GM12878 (cell line): Measurements from ENCODE around the gene DNAJC6. TPM values are rescaled to one million over a fixed set of nuclear protein-coding genes. Genes with fewer than 3 reads are reported as not detected.

Experiments used
- ATAC-seq: fragments of 200-7000 bp; cut with Tn5 transposase; 3 replicates; pipeline ENCODE4 v1.9.1; 2020; ENCODE audit warnings: mild to moderate bottlenecking, moderate library complexity
- BruUV-seq: library from RNA; stranded (reverse); fragments of 400-500 nt; replicated peaks from 2 replicates; lab custom pipeline; 2021; lab: Mats Ljungman, UMichigan
- CTCF ChIA-PET: fragments of 300-600 bp; sonication (Branson Sonifier 250); formaldehyde crosslinking; extraction: SDS; loops from one replicate; lab custom pipeline; 2021; ENCODE audit warnings: inconsistent platforms; lab: Yijun Ruan, JAX
- POLR2A ChIA-PET: fragments of 350-600 bp; formaldehyde crosslinking; extraction: SDS; loops from one replicate; lab custom pipeline; 2021; ENCODE audit warnings: inconsistent platforms; lab: Charles Lee
- RAD21 ChIA-PET: fragments of 300-600 bp; sonication (Branson Sonifier 250); formaldehyde crosslinking; loops from one replicate; lab custom pipeline; 2023; ENCODE audit warnings: antibody characterized with exemption; ENCODE audit not compliant: unreplicated experiment; lab: Charles Lee
- SMC1A ChIA-PET: fragments of 300-600 bp; sonication (Branson Sonifier 250); formaldehyde crosslinking; loops from one replicate; lab custom pipeline; 2023; ENCODE audit not compliant: unreplicated experiment, uncharacterized antibody; lab: Charles Lee
- DNase-seq: peaks from one replicate; pipeline ENCODE4 v3.0.0-alpha.2; 2011; ENCODE audit warnings: low read depth, low spot score
- FAIRE-seq: peaks from 3 replicates; lab custom pipeline; 2011; peaks lifted over from hg19 to GRCh38; lab: Jason Lieb, UNC
- H2AFZ ChIP-seq: 2 replicates; pipeline ENCODE4 v1.6.0; 2011; ENCODE audit warnings: low read depth, low read length, control low read depth; ENCODE audit not compliant: control insufficient read depth
- H3K27ac ChIP-seq: 2 replicates; pipeline ENCODE4 v1.5.1; 2011; ENCODE audit warnings: control low read depth; ENCODE audit not compliant: control insufficient read depth, insufficient read depth
- H3K27me3 ChIP-seq, 2 experiments: replicated peaks in 1 of 2; 2 replicates each; pipeline versions ENCODE4 v1.6.0 to v1.6.1; 2011; ENCODE audit warnings: low read length in 1 of 2; ENCODE audit not compliant: control insufficient read depth in 2 of 2, insufficient read depth in 2 of 2
- H3K36me3 ChIP-seq, 2 experiments: 2 replicates each; pipeline ENCODE4 v1.5.1; 2011; ENCODE audit warnings: low read length in 1 of 2; ENCODE audit not compliant: control insufficient read depth in 2 of 2, insufficient read depth in 2 of 2
- H3K4me1 ChIP-seq: 2 replicates; pipeline ENCODE4 v1.6.1; 2011; ENCODE audit warnings: mild to moderate bottlenecking, low read length, moderate library complexity, mixed read lengths; ENCODE audit not compliant: control insufficient read depth, insufficient read depth
- H3K4me2 ChIP-seq: 2 replicates; pipeline ENCODE4 v1.6.0; 2011; ENCODE audit warnings: control low read depth; ENCODE audit not compliant: control insufficient read depth, insufficient read depth
- H3K4me3 ChIP-seq: fragments of 200-600 bp; sonication (generic); 2 replicates; pipeline ENCODE4 v1.5.1; 2016
- H3K79me2 ChIP-seq: 2 replicates; pipeline ENCODE4 v1.6.0; 2011; ENCODE audit warnings: low read length; ENCODE audit not compliant: control insufficient read depth, insufficient read depth
- H3K9ac ChIP-seq: 2 replicates; pipeline ENCODE4 v1.8.0; 2011; ENCODE audit warnings: low read length, control low read depth, mixed read lengths; ENCODE audit not compliant: control insufficient read depth, insufficient read depth
- H3K9me3 ChIP-seq: replicated peaks from 3 replicates; pipeline ENCODE4 v1.5.1; 2011; ENCODE audit warnings: mild to moderate bottlenecking, low read length; ENCODE audit not compliant: control insufficient read depth, insufficient read depth
- H4K20me1 ChIP-seq: 2 replicates; pipeline ENCODE4 v1.6.0; 2011; ENCODE audit not compliant: control insufficient read depth, insufficient read depth
- CBX5 ChIP-seq: sonication (generic); IDR thresholded peaks from 2 replicates; pipeline ENCODE4 v1.6.1; 2016; ENCODE audit warnings: low read depth, moderate library complexity, mild to moderate bottlenecking, inconsistent platforms
- HCFC1 ChIP-seq: fragments of 150-350 bp; IDR thresholded peaks from 2 replicates; pipeline ENCODE4 v1.6.1; 2014; ENCODE audit warnings: low read length
- RAD51 ChIP-seq: fragments of 450-650 bp; IDR thresholded peaks from 2 replicates; pipeline ENCODE4 v1.6.1; 2016; ENCODE audit warnings: moderate library complexity, mild to moderate bottlenecking, inconsistent platforms
- TCF12 ChIP-seq: IDR thresholded peaks from 2 replicates; pipeline ENCODE4 v1.6.1; 2011; ENCODE audit warnings: low read depth, mild to moderate bottlenecking, low read length
- ZNF384 ChIP-seq: IDR thresholded peaks from 2 replicates; pipeline ENCODE4 v1.6.1; 2012; ENCODE audit warnings: low read depth, mild to moderate bottlenecking, low read length, improper control_type of control experiment, borderline replicate concordance
- WGBS: methylation state at CpG from one replicate; pipeline ENCODE4 v1.1.6; 2016; ENCODE audit warnings: low lambda C conversion rate; ENCODE audit not compliant: insufficient replicate concordance, insufficient coverage; ENCODE audit errors: missing lambda C conversion rate; 5-methylcytosine and 5-hydroxymethylcytosine counted together
- in situ Hi-C: fragments of 300-500 bp; cut with MboI; formaldehyde crosslinking; loops from 9 replicates; pipeline ENCODE4 v1.14.3; 2018; ENCODE audit warnings: mixed read lengths
- intact Hi-C: fragments of 100-400 bp; cut with micrococcal nuclease; formaldehyde crosslinking; loops from one replicate; pipeline ENCODE4 v1.14.2; 2022; ENCODE audit not compliant: unreplicated experiment
- polyA plus RNA-seq, 11 experiments: library from polyadenylated mRNA; depleted of rRNA in 4 of 11; unstranded in 6 of 11; stranded (reverse) in 5 of 11; fragments of >200 nt; fragmentation: Nextera tagmentation in 4 of 11; fragmentation: Illumina TruSeq in 1 of 11; extraction: Ambion mirVana in 4 of 11; extraction: Trizol in 1 of 11; gene quantifications; 1 replicate in 1 of 11; 2 replicates in 10 of 11; pipeline versions ENCODE4 v1.2.1 to v1.2.3, GENCODE V29; 2011 to 2016; ENCODE audit warnings: inconsistent platforms in 2 of 11, missing spikeins in 2 of 11, low read depth in 1 of 11
- total RNA-seq, 4 experiments: library from RNA; depleted of rRNA in 3 of 4; stranded (reverse); fragments of >200 nt in 3 of 4; fragmentation: Illumina TruSeq in 1 of 4; extraction: Trizol in 1 of 4; gene quantifications; 2 replicates each; pipeline versions ENCODE4 v1.2.1 to v1.2.3, GENCODE V29; 2013 to 2021
- TF ChIP-seq, protein P1 (sequence below): IDR thresholded peaks from 2 replicates; pipeline ENCODE4 v1.6.1; 2011; ENCODE audit warnings: low read depth, low read length, improper control_type of control experiment, borderline replicate concordance
- TF ChIP-seq, protein P2 (sequence below): fragments of 450-650 bp; IDR thresholded peaks from 2 replicates; pipeline ENCODE4 v1.6.1; 2017; ENCODE audit warnings: low read depth, mild to moderate bottlenecking, moderate library complexity
- TF ChIP-seq, protein P3 (sequence below): fragments of 450-650 bp; IDR thresholded peaks from 2 replicates; pipeline ENCODE4 v1.6.1; 2017; ENCODE audit warnings: borderline replicate concordance

The DNAJC6 gene
- total and polyA plus RNA-seq, 10 of the 15 experiments (the other 5 are each of a cell fraction or from before 2014, with no cell fraction given), result 0.08 to 4.3 (median 2.7) TPM

DNA sequence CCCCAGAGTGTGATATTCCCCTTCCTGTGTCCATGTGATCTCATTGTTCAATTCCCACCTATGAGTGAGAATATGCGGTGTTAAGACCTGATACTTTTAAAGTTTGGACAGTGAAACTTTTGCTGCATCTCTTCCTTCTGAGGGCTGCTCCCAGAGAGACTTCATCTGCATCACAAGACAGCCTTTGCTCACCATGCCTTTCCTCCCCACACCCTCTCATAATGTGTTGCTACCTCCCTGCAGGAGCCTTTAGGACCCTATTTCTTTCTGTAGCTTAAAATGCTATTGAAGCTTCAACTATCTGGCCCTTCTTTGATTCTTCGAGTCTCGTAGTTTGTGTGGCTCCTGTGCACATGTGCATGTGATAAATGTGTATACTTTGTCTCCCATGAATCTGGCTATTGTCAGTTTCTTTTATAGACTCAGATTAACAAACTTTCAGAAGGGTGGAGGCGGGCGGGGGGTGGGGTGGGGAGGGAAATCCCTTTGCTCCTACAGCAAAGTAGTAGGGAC, 134.8 kb downstream of the DNAJC6 start:
- ChIA-PET RAD21 (no interaction called here), POLR2A (no interaction called here), CTCF (interaction anchor here (1.8 kb wide), 1 partner anchor 15 kb away, joined by 5 read pairs; no protein-coding TSS in a partner anchor), SMC1A (no interaction called here)
- Histone ChIP-seq H3K9ac (no peak overlapping the region), H3K27ac (no peak overlapping the region), H2AFZ (no peak overlapping the region), H3K9me3 (no peaks in the 10 kb centered on the region), H3K36me3 (no peaks in the 10 kb centered on the region), H3K79me2 (no peaks in the 10 kb centered on the region), H3K27me3 (no peaks in the 10 kb centered on the region), H3K4me3 (no peak overlapping the region), H3K4me2 (no peak overlapping the region), H3K4me1 (no peaks in the 10 kb centered on the region), H4K20me1 (no peaks in the 10 kb centered on the region)
- TF ChIP-seq, protein P1, sequence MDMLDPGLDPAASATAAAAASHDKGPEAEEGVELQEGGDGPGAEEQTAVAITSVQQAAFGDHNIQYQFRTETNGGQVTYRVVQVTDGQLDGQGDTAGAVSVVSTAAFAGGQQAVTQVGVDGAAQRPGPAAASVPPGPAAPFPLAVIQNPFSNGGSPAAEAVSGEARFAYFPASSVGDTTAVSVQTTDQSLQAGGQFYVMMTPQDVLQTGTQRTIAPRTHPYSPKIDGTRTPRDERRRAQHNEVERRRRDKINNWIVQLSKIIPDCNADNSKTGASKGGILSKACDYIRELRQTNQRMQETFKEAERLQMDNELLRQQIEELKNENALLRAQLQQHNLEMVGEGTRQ, result no peak
- TF ChIP-seq, protein P2, sequence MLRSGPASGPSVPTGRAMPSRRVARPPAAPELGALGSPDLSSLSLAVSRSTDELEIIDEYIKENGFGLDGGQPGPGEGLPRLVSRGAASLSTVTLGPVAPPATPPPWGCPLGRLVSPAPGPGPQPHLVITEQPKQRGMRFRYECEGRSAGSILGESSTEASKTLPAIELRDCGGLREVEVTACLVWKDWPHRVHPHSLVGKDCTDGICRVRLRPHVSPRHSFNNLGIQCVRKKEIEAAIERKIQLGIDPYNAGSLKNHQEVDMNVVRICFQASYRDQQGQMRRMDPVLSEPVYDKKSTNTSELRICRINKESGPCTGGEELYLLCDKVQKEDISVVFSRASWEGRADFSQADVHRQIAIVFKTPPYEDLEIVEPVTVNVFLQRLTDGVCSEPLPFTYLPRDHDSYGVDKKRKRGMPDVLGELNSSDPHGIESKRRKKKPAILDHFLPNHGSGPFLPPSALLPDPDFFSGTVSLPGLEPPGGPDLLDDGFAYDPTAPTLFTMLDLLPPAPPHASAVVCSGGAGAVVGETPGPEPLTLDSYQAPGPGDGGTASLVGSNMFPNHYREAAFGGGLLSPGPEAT, result no peak
- TF ChIP-seq, protein P3, sequence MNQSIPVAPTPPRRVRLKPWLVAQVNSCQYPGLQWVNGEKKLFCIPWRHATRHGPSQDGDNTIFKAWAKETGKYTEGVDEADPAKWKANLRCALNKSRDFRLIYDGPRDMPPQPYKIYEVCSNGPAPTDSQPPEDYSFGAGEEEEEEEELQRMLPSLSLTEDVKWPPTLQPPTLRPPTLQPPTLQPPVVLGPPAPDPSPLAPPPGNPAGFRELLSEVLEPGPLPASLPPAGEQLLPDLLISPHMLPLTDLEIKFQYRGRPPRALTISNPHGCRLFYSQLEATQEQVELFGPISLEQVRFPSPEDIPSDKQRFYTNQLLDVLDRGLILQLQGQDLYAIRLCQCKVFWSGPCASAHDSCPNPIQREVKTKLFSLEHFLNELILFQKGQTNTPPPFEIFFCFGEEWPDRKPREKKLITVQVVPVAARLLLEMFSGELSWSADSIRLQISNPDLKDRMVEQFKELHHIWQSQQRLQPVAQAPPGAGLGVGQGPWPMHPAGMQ, result no peak
- TF ChIP-seq ZNF384, result no peak
- TF ChIP-seq RAD51, result no peak
- TF ChIP-seq TCF12, result no peak
- TF ChIP-seq CBX5, result no peak
- no peak for TF ChIP-seq HCFC1
- no TSS peak for BruUV-seq
- in situ Hi-C loops (no loop called here), intact Hi-C loops (no loop called here)
- 83% methylated on average over 5 of the region's 5 CpGs for WGBS
- ATAC-seq, result no peak
- no peak for DNase-seq
- FAIRE-seq, result no peak
